Duodenal mucosa (tissue), 2 donors: ENCODE data around the gene BEND7.
"Not testable (repeated sequence)": the region's sequence is repeated elsewhere in the genome, so short reads cannot be mapped to it uniquely, and the experiment has no call there.

Experiments
- H3K27ac ChIP-seq: one replicate; pipeline ENCODE4 v1.7.0; 2013; ENCODE audit warnings: low read depth, low read length
- H3K27me3 ChIP-seq, 2 donors: one replicate each; pipeline ENCODE4 v1.7.0; 2013; ENCODE audit warnings: low read length in 2 of 2, control low read depth in 1 of 2; ENCODE audit not compliant: insufficient read depth in 2 of 2, control insufficient read depth in 1 of 2
- H3K36me3 ChIP-seq, 2 donors: one replicate each; pipeline ENCODE4 v1.7.0; 2013; ENCODE audit warnings: low read length in 2 of 2, control low read depth in 1 of 2; ENCODE audit not compliant: insufficient read depth in 2 of 2, control insufficient read depth in 1 of 2
- H3K4me1 ChIP-seq, 2 donors: one replicate each; pipeline ENCODE4 v1.7.0; 2013; ENCODE audit warnings: low read length in 2 of 2, control low read depth in 1 of 2; ENCODE audit not compliant: insufficient read depth in 2 of 2, control insufficient read depth in 1 of 2
- H3K4me3 ChIP-seq, 2 donors: one replicate each; pipeline ENCODE4 v1.7.0; 2013; ENCODE audit warnings: low read length in 2 of 2, low read depth in 1 of 2
- H3K9ac ChIP-seq, 2 donors: one replicate each; pipeline ENCODE4 v1.7.0; 2013; ENCODE audit warnings: low read length in 2 of 2, low read depth in 1 of 2
- H3K9me3 ChIP-seq, 2 donors: one replicate each; pipeline ENCODE4 v1.7.0; 2013; ENCODE audit warnings: low read length in 2 of 2, control low read depth in 1 of 2; ENCODE audit not compliant: control insufficient read depth in 1 of 2

The BEND7 gene

GRCh38 chr10:13412894-13413293 is 115.9 kb downstream of the BEND7 start:
- Histone ChIP-seq H3K4me1 (peaks cover 0 to 7% of the 10 kb centered on the region in 2 donors), H3K27me3 (no peaks in the 10 kb centered on the region), H3K4me3 (no peak overlapping the region), H3K36me3 (no peaks in the 10 kb centered on the region), H3K27ac (no peak overlapping the region), H3K9ac (no peak overlapping the region), H3K9me3 (peaks cover 0 to 8% of the 10 kb centered on the region in 2 donors)

- Histone ChIP-seq H3K27me3 (no peaks in the 10 kb centered on the region), H3K9ac (no peak overlapping the region), H3K36me3 (no peaks in the 10 kb centered on the region), H3K27ac (no peak overlapping the region), H3K4me1 (peaks cover 6 to 8% of the 10 kb centered on the region in 2 donors), H3K4me3 (no peak overlapping the region), H3K9me3 (no peaks in the 10 kb centered on the region)
Observed at GRCh38 chr10:13404791-13405190, 124.0 kb downstream of the BEND7 start.

DNA sequence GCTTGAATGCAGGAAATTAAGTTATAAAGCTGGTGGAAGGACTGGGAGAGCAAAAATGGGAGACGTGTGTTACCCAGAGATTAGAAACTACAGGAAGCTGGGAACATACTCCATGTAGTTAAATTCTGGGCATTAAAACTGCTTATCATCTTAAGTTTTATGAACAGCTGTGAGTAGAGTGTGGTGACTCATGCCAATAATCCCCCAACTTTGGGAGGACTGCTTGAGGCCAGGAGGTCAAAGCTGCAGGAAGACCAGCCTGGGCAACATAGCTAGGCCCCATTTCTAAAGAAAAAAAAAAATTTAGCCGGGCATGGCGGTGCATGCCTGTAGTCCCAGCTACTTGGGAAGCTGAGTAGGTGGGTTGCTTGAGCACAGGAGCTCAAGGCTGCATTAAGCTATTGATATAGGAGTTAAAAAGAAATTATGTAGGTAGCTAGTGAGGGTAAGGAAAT is 124.5 kb downstream of the BEND7 start:
- H3K9me3 ChIP-seq, result no peaks in the 10 kb centered on the region

DNA sequence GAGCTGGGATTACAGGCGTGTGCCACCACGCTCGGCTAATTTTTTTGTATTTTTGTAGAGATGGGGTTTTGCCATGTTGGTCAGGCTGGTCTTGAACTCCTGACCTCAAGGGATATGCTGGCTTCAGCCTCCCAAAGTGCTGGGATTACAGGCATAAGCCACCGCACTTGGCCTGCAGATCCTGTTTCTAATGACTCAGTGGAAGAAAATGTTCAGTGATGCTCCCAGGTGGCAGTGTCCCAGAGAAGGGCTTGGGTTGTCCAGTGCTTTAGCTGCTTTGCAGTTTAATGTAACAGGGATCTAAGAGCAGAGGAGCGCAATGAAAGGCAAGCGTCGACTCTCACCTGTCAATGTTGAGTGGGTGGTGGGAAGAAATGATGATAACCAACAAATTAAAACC is 125.4 kb downstream of the BEND7 start:
- H3K9me3 ChIP-seq, H3K27me3 ChIP-seq, H3K4me3 ChIP-seq, H3K4me1 ChIP-seq, H3K9ac ChIP-seq, H3K27ac ChIP-seq, H3K36me3 ChIP-seq: not testable (repeated sequence)

More for the DNA sequence above, 124.5 kb downstream of the BEND7 start:
- Histone ChIP-seq H3K27me3 (no peaks in the 10 kb centered on the region), H3K36me3 (no peaks in the 10 kb centered on the region), H3K9ac (no peak overlapping the region), H3K4me1 (peaks cover 6 to 8% of the 10 kb centered on the region in 2 donors), H3K27ac (no peak overlapping the region), H3K4me3 (no peak overlapping the region)

DNA sequence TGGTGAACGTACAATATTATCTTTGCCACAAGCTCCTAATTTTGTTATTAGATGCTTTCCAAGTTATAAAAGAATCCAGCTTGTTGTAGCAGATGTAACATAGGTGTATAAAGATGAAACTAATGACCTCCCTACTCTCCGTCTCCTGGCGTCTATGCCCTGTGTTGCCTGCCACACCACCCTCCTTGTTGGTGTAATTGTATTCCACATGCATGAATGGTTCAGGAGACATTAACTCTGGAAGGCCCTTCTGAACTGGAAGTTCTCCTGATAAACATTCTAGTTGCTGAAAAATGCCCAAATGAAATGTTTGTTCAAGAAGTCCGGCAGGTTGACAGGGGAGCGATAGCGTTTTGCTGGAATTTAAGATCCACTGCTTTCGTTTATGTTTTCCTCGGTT is 126.8 kb downstream of the BEND7 start:
- no peak overlapping the region for H3K9ac ChIP-seq
- H3K4me1 ChIP-seq, result peaks cover 6 to 8% of the 10 kb centered on the region in 2 donors
- no peak overlapping the region for H3K27ac ChIP-seq

GRCh38 chr10:13401142-13401541 is 127.7 kb downstream of the BEND7 start:
- Histone ChIP-seq H3K4me3 (no peak overlapping the region), H3K4me1 (peaks cover 6 to 8% of the 10 kb centered on the region in 2 donors), H3K36me3 (no peaks in the 10 kb centered on the region), H3K27ac (no peak overlapping the region), H3K9ac (no peak overlapping the region), H3K27me3 (no peaks in the 10 kb centered on the region), H3K9me3 (no peaks in the 10 kb centered on the region)

More for the DNA sequence above, 126.8 kb downstream of the BEND7 start:
- Histone ChIP-seq H3K9me3 (no peaks in the 10 kb centered on the region), H3K36me3 (no peaks in the 10 kb centered on the region), H3K27me3 (no peaks in the 10 kb centered on the region), H3K4me3 (no peak overlapping the region)

GRCh38 chr10:13400196-13400965 is 128.4 kb downstream of the BEND7 start:
- peaks cover 6 to 8% of the 10 kb centered on the region in 2 donors for H3K4me1 ChIP-seq
- no peak overlapping the region for H3K4me3 ChIP-seq
- no peaks in the 10 kb centered on the region for H3K9me3 ChIP-seq
- no peak overlapping the region for H3K9ac ChIP-seq
- no peaks in the 10 kb centered on the region for H3K27me3 ChIP-seq
- no peaks in the 10 kb centered on the region for H3K36me3 ChIP-seq
- no peak overlapping the region for H3K27ac ChIP-seq

GRCh38 chr10:13399752-13400151 is 129.1 kb downstream of the BEND7 start:
- H3K9me3 ChIP-seq, result no peaks in the 10 kb centered on the region

GRCh38 chr10:13399236-13399635 is 129.6 kb downstream of the BEND7 start:
- H3K9me3 ChIP-seq, result no peaks in the 10 kb centered on the region
- peaks cover 2 to 3% of the 10 kb centered on the region in 2 donors for H3K4me1 ChIP-seq
- no peak overlapping the region for H3K27ac ChIP-seq
- no peak overlapping the region for H3K9ac ChIP-seq
- H3K4me3 ChIP-seq, result no peak overlapping the region
- no peaks in the 10 kb centered on the region for H3K36me3 ChIP-seq
- no peaks in the 10 kb centered on the region for H3K27me3 ChIP-seq

More at GRCh38 chr10:13399752-13400151, 129.1 kb downstream of the BEND7 start:
- no peaks in the 10 kb centered on the region for H3K36me3 ChIP-seq
- no peak overlapping the region for H3K4me3 ChIP-seq
- no peaks in the 10 kb centered on the region for H3K27me3 ChIP-seq
- no peak overlapping the region for H3K27ac ChIP-seq
- peaks cover 6 to 8% of the 10 kb centered on the region in 2 donors for H3K4me1 ChIP-seq
- no peak overlapping the region for H3K9ac ChIP-seq

DNA sequence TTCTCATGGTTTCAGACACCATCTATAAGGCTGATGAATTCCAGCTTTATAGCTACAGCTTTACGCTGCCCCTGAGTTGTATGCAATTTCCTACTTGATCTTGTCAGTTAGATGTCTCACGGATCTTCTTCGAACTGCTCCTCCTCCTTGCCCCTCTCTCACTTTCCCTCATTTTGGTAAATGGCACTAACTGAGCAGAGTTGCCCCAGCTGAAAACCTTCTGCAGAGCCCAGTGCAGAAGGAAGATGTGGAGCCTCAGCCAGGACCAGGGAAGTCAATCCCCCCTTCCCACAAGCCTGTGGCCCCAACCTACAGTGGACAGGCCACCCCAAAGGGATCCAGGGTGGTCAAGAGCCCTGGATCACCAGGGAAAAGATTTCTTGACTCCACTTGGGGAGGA is 131.8 kb downstream of the BEND7 start:
- no peaks in the 10 kb centered on the region for H3K4me1 ChIP-seq
- no peak overlapping the region for H3K9ac ChIP-seq
- no peaks in the 10 kb centered on the region for H3K27me3 ChIP-seq
- H3K27ac ChIP-seq, result no peak overlapping the region
- no peaks in the 10 kb centered on the region for H3K9me3 ChIP-seq
- no peak overlapping the region for H3K4me3 ChIP-seq
- no peaks in the 10 kb centered on the region for H3K36me3 ChIP-seq
